HL-60 (cell line): ENCODE data around the gene RASAL2.

Experiments
- CTCF ChIP-seq: IDR thresholded peaks from one replicate; pipeline ENCODE4 v1.5.1; 2011; ENCODE audit warnings: low read length, control low read depth, inconsistent platforms; ENCODE audit not compliant: insufficient read depth
- GABPA ChIP-seq: IDR thresholded peaks from 2 replicates; pipeline ENCODE4 v1.6.1; 2012; ENCODE audit warnings: low read depth
- POLR2AphosphoS5 ChIP-seq: IDR thresholded peaks from 2 replicates; pipeline ENCODE4 v1.6.1; 2012; ENCODE audit warnings: low read depth

GRCh38 chr1:178488393-178488792 is 394.5 kb downstream of the RASAL2 start:
- no peak for TF ChIP-seq CTCF
- TF ChIP-seq GABPA, result no peak
- TF ChIP-seq POLR2AphosphoS5, result no peak
